NCI-H2171 (cell line): Measurements from ENCODE around the gene WFDC12.

Source experiments
- DNase-seq: peaks from one replicate; lab custom pipeline; 2025; lab: John Stamatoyannopoulos, UW

The WFDC12 gene

DNA sequence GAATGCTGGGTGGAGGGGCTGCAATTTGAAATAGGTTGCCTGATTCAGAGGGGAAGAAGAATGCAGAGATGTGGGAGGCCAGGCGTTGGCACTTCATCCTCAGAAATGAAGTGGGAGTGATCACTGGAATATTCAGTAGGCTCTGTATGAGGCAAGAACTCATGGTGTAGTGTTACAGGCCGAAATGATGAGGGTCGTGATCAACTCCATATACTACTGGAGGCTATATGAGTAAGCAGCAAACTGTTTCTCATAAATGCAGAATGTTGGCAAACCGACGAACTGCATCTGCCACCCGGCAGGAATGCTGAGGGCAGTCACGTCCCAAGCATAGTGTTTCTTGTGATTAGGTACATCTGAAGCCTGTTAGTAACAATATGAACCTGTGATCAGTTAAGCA is 36.0 kb downstream of the WFDC12 start:
- no peak for DNase-seq

DNA sequence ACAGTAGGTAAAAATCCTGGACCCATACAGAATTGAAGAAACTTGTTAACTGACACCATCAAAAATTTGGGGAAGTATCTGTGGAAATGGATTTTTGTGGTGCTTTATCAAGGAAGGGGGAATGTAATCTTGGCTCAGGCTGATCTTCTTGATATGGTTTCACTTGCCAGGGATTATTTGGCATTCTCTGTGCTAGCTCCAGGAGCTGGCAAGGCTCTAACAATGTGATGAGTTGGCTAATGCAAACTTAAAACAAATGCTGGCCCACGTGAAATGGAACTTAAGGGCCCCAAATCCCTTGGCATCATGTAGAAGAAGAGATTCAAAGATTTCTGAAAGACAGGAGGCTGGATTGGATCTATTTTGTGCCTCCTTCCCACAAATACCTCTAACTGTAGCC is 36.5 kb downstream of the WFDC12 start:
- no peak for DNase-seq

DNA sequence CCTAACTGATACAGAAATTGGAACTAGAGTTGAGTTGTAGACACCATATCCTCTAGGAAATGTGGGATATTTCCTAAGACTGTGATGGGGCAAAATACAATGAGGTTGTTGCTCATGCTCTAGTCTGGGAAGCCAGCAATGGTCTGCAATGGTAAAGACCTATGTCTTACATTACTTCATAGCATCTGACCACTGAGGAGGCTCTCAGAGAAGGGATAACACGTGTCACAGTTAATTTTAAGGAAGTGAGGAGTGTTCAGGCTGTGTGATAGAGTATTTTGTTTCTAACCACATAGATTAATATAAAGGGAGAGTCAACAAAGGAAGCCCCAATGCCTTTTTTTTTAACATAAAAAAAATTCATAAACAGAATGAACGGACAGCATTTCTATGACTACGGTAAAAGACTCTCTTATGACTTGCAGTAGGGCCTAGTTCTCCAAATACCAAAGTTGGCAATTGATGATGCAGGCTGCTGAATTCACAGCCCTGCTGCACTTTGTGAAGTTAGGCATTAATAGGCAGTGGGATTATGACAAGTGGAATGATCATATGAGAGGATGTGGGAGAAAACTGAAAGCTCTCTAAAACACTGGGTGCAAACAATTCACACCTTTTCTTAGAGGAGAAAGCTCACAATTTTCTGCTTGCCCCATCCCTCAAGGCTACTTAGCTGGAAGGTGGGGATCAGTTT is 37.0 kb downstream of the WFDC12 start:
- DNase-seq, result no peak

DNA sequence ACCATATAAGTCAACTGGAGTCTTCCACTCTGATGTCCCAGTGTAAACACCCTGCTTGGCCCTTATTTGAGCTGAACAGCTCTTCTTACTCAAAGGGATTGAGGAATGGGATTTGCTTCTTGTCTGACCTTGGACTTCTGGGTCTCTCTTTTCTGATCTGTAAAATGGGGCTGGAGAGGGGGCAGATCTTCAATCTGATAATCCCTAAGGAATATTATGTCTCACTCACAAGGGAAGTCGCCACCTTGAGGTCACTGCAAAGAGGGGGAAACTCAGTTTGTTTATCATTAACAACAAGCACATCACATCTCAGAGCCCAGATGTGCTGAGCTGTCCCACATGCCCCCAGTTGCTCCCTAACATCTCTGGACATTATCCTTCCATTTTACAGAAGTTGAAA is 38.4 kb downstream of the WFDC12 start:
- no peak for DNase-seq

DNA sequence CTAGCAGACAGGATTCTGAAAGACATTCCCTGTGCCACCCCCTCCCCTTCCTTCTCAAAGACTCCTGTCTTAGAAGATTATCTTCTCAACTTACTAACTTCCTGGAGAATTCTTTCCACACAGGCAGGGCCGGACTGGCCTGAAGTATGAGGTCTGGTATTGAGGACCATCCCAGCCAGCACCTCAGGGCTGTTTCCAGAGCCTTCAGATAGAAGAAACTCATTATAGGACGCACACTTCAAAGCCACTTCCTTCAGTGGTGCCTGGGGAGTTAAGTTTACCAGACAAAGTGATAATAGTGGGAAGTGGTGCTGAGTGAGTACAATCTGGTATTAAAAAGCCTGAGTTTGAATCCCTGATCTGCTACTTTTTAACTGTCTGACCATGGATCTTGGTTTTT is 39.0 kb downstream of the WFDC12 start:
- no peak for DNase-seq

DNA sequence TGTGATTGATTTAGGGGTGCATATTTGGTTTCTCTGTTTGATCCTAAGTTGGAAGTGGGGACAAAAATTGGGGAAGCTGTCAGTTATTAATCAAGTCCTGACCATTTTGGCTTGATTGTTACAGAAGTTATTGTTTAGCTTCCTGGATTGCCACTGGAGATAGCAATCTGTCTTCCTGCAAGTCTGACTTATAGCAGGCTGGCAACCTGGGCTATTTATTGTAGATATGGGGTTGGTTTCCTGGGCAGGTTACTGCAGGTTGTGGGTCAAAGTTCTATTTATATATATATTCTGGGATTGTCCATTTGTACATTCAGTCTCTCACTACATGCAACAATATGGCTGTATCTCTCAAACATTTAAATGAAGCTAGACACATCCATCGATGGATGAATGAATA is 41.1 kb downstream of the WFDC12 start:
- DNase-seq, result no peak

DNA sequence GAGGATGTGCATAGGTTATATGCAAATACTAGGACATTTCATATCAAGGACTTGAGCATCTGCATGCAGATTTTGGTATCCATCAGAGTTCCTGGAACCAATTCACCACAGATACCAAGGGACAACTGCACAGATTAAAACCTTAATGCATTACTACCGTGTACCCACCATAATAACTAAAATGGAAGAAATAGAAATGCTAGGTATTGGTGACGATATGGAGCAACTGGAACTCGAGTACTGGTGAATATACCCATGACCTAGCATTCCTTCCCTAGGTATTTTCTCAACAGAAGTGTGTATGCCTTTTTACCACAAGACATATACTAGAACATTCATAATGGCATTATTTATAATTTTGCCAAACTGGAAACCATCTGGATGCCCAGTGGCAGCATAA is 41.8 kb downstream of the WFDC12 start:
- DNase-seq, result no peak

DNA sequence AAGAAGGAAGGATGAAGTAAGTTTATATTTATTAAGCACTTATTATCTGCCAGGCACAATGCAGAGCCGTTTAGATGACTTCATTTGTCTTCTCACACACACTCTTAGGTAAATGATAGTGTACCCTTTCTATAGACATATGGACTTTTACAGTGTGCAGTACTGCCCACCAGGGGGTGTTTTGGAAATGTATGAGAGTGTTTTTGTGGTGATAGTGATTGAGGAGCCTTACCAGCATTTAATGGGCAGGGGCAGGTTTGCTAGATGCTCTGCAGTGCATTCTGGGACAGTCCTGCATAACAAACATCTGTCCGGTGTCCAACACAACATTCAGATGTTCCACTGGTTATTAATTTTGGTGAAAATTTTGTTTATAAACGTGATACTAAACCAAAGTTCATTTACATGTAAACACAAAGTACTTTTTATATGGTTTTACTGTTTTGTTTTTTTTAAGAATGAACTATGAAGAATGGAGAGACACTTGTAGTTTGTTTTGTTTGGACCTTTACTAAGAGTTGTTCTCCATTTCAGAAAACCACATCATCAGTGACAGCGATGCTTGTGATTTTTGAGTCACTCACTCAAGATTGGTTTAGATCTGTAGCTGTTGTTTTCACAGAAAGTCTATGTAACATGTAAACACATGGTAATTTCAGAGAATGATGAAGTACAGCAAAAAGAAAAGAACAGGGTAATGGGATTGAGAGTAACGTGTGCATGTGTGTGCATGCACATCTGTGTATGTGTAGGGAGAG is 43.2 kb downstream of the WFDC12 start:
- no peak for DNase-seq

DNA sequence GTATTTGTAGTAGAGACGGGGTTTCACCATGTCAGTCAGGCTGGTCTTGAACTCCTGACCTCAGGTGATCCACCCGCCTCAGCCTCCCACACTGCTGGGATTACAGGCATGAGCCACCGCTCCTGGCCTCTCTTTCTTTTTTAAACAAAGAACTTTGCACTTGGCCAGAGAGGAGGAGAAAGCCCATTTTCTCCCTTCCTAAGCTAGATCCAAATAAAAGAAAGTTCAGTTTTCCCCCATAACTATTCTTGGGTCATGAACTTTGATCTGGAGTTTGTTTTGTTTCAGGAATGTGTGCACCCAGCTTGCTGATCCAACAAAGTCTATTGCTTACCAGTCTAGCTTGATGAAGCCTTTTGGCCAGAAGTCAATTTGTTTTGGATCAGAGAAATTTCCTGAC is 46.7 kb downstream of the WFDC12 start:
- no peak for DNase-seq
